ENCODE measurements around the gene VSTM1. TPM values are rescaled to one million over a fixed set of nuclear protein-coding genes. Genes with fewer than 3 reads are reported as not detected.

Gene VSTM1
- total RNA-seq, 2 donors from 2014 or later, result 1.6 TPM; not detected in 1

GRCh38 chr19:54106716-54107115 is 43.0 kb upstream of the VSTM1 start:
- 75% methylated on average over 15 of the region's 15 CpGs for WGBS
- H3K36me3 ChIP-seq, result peaks cover 4 to 13% of the 10 kb centered on the region in 2 donors
- H3K4me3 ChIP-seq, result no peak overlapping the region
- intact Hi-C loops (cut with DNase I), result no loop called here
- no peak for TF ChIP-seq CTCF (IDR thresholded peaks at IDR 0.05)
- TF ChIP-seq POLR2A (IDR thresholded peaks at IDR 0.05), result no peak
- no peak for TF ChIP-seq POLR2AphosphoS5 (IDR thresholded peaks at IDR 0.05)
- H3K27me3 ChIP-seq (replicated peaks; ENCODE audit: insufficient read depth), result no peaks in the 10 kb centered on the region
- H3K27ac ChIP-seq, result no peak overlapping the region
- DNase-seq (ENCODE audit: low spot score), result no peak
- H3K9me3 ChIP-seq, result no peaks in the 10 kb centered on the region
- peaks cover 3% of the 10 kb centered on the region for H3K4me1 ChIP-seq (replicated peaks)

GRCh38 chr19:54105796-54106195 is 42.1 kb upstream of the VSTM1 start:
- Histone ChIP-seq H3K4me1 (replicated peaks) (peaks cover 3% of the 10 kb centered on the region), H3K36me3 (peaks cover 4 to 13% of the 10 kb centered on the region in 2 donors), H3K9me3 (no peaks in the 10 kb centered on the region), H3K27me3 (replicated peaks; ENCODE audit: insufficient read depth) (no peaks in the 10 kb centered on the region), H3K4me3 (no peak overlapping the region), H3K27ac (no peak overlapping the region)
- DNase-seq (ENCODE audit: low spot score), result no peak
- TF ChIP-seq POLR2A (IDR thresholded peaks at IDR 0.05) (no peak), POLR2AphosphoS5 (IDR thresholded peaks at IDR 0.05) (no peak), CTCF (IDR thresholded peaks at IDR 0.05) (no peak)
- 92% methylated on average over 10 of the region's 10 CpGs for WGBS
- intact Hi-C loops (cut with DNase I), result no loop called here

GRCh38 chr19:54104998-54105715 is 41.5 kb upstream of the VSTM1 start:
- H3K4me3 ChIP-seq, result no peak overlapping the region
- no peak overlapping the region for H3K27ac ChIP-seq
- no peak for DNase-seq (ENCODE audit: low spot score)
- H3K4me1 ChIP-seq (replicated peaks), result peaks cover 3% of the 10 kb centered on the region
- intact Hi-C loops (cut with DNase I), result no loop called here
- no peaks in the 10 kb centered on the region for H3K27me3 ChIP-seq (replicated peaks; ENCODE audit: insufficient read depth)
- H3K9me3 ChIP-seq, result no peaks in the 10 kb centered on the region
- H3K36me3 ChIP-seq, result peaks cover 4 to 13% of the 10 kb centered on the region in 2 donors
- TF ChIP-seq POLR2AphosphoS5 (IDR thresholded peaks at IDR 0.05) (no peak), CTCF (IDR thresholded peaks at IDR 0.05) (no peak), POLR2A (IDR thresholded peaks at IDR 0.05) (no peak)
- WGBS, result 91% methylated on average over 11 of the region's 11 CpGs

GRCh38 chr19:54102421-54103169 is 38.9 kb upstream of the VSTM1 start, which contains the start of gene NDUFA3:
Gene NDUFA3 (plus strand): TSS chr19:54102855. CDS start chr19:54102879, 24 bp downstream.
- peak within 1 kb of the TSS; percentile 64 to 84 for H3K4me3 ChIP-seq
- no peaks in the 10 kb centered on the region for H3K9me3 ChIP-seq
- TF ChIP-seq POLR2AphosphoS5 (IDR thresholded peaks at IDR 0.05) (peak; percentile 100), CTCF (IDR thresholded peaks at IDR 0.05) (peak in 1 of 4 experiments; percentile 20), POLR2A (IDR thresholded peaks at IDR 0.05) (peak; percentile 60)
- peak; percentile 97 for DNase-seq (ENCODE audit: low spot score)
- H3K36me3 ChIP-seq, result no peaks in the 10 kb centered on the region
- H3K27ac ChIP-seq, result peak within 1 kb of the TSS; percentile 46 to 55
- WGBS, result 2% methylated on average over 54 of the region's 54 CpGs
- intact Hi-C loops (cut with DNase I), result no loop called here
- H3K27me3 ChIP-seq (replicated peaks; ENCODE audit: insufficient read depth), result no peaks in the 10 kb centered on the region
- H3K4me1 ChIP-seq (replicated peaks), result peaks cover 3% of the 10 kb centered on the region

Data from prostate gland (tissue), 2 donors.